RWPE2 (cell line): Measurements from ENCODE around the gene BAG5.

ENCODE experiments used
- ATAC-seq: fragments of 200-7000 bp; cut with Tn5 transposase; 3 replicates; pipeline ENCODE4 v1.9.1; 2021; ENCODE audit warnings: low read depth
- DNase-seq: peaks from one replicate; pipeline ENCODE4 v3.0.0-alpha.2; 2020; ENCODE audit warnings: low spot score
- H3K27ac ChIP-seq: fragments of 450-650 bp; 2 replicates; pipeline ENCODE4 v1.5.1; 2017; ENCODE audit warnings: mild to moderate bottlenecking; ENCODE audit not compliant: poor library complexity, severe bottlenecking
- H3K27me3 ChIP-seq: fragments of 250-450 bp; sonication (Bioruptor Pico); 2 replicates; pipeline ENCODE4 v1.5.1; 2021; ENCODE audit warnings: mild to moderate bottlenecking, moderate library complexity; ENCODE audit not compliant: insufficient read depth, poor library complexity, severe bottlenecking
- H3K36me3 ChIP-seq: fragments of 250-450 bp; sonication (Bioruptor Pico); 2 replicates; pipeline ENCODE4 v1.5.1; 2020; ENCODE audit warnings: low read depth, mild to moderate bottlenecking, moderate library complexity
- H3K4me1 ChIP-seq: fragments of 250-450 bp; sonication (Bioruptor Pico); 2 replicates; pipeline ENCODE4 v1.5.1; 2021; ENCODE audit warnings: mild to moderate bottlenecking, moderate library complexity; ENCODE audit not compliant: insufficient read depth, poor library complexity, severe bottlenecking
- H3K4me3 ChIP-seq: fragments of 250-450 bp; sonication (Bioruptor Pico); 2 replicates; pipeline ENCODE4 v1.5.1; 2021; ENCODE audit warnings: mild to moderate bottlenecking, moderate library complexity; ENCODE audit not compliant: severe bottlenecking
- H3K9me3 ChIP-seq: fragments of 250-450 bp; sonication (Bioruptor Pico); 2 replicates; pipeline ENCODE4 v1.5.1; 2021; ENCODE audit warnings: mild to moderate bottlenecking, moderate library complexity; ENCODE audit not compliant: severe bottlenecking
- CTCF ChIP-seq: fragments of 450-650 bp; IDR thresholded peaks from one replicate; pipeline ENCODE4 v1.5.1; 2017; ENCODE audit warnings: mild to moderate bottlenecking, moderate library complexity; ENCODE audit not compliant: poor library complexity, severe bottlenecking

Gene BAG5

GRCh38 chr14:103540821-103541708 is 21.4 kb downstream of the BAG5 start:
- Histone ChIP-seq H3K4me3 (no peak overlapping the region), H3K36me3 (no peaks in the 10 kb centered on the region), H3K4me1 (peaks cover 29% of the 10 kb centered on the region), H3K9me3 (no peaks in the 10 kb centered on the region), H3K27me3 (no peaks in the 10 kb centered on the region), H3K27ac (peak overlapping the region; percentile 94)
- DNase-seq (no peak), ATAC-seq (peak; percentile 19)
- no peak for TF ChIP-seq CTCF

GRCh38 chr14:103539056-103539825 is 23.2 kb downstream of the BAG5 start:
- Histone ChIP-seq H3K27ac (peak overlapping the region; percentile 94), H3K9me3 (no peaks in the 10 kb centered on the region), H3K4me1 (peaks cover 29% of the 10 kb centered on the region), H3K27me3 (no peaks in the 10 kb centered on the region), H3K4me3 (no peak overlapping the region), H3K36me3 (no peaks in the 10 kb centered on the region)
- ATAC-seq (no peak), DNase-seq (no peak)
- TF ChIP-seq CTCF = no peak

DNA sequence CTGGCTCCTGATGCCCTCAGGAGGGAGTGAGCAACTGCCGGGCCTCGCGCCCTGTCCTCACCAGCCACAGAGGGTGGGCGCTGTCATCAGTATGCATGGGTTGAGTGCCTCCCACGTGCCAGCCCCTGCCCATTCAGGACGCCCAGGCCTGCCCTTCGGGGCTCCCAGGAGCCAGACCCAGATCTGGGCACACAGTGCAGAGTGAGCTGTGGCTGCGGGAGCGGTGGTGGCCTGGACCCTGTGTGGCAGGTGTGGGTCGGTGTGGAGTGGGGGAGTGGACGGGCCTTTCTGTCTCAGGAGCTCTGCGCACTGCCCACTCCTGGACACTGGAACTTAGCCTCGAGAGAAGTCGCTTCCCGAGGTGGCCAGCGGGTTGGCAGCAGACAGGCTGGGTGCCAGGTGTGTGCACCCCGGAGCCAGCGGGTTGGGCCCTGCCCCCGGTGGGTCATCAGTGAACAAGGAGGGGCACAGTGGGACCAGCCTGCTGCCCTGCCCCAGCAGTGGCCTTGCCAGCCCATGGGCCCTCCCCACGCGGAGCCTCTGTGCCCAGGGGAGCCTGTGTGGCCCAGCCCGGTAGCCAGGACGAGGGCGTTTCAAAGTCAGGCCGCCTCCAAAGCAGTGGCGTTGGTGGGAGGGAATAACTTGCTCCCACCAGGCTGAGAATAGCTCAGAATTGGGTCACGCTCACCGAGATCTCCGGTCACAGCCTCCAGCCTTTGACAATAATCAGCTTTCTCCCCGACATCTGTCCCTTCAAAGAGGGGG is 24.0 kb downstream of the BAG5 start:
- peak overlapping the region; percentile 94 for H3K27ac ChIP-seq
- no peak for ATAC-seq
- peaks cover 29% of the 10 kb centered on the region for H3K4me1 ChIP-seq
- H3K36me3 ChIP-seq = no peaks in the 10 kb centered on the region
- no peaks in the 10 kb centered on the region for H3K9me3 ChIP-seq
- no peak for TF ChIP-seq CTCF
- H3K27me3 ChIP-seq = no peaks in the 10 kb centered on the region
- DNase-seq = no peak
- no peak overlapping the region for H3K4me3 ChIP-seq

- TF ChIP-seq CTCF = no peak
- H3K4me3 ChIP-seq = no peak overlapping the region
- no peaks in the 10 kb centered on the region for H3K36me3 ChIP-seq
- no peaks in the 10 kb centered on the region for H3K9me3 ChIP-seq
- H3K27ac ChIP-seq = no peak overlapping the region
- ATAC-seq (no peak), DNase-seq (no peak)
- peaks cover 29% of the 10 kb centered on the region for H3K4me1 ChIP-seq
- no peaks in the 10 kb centered on the region for H3K27me3 ChIP-seq
Observed at GRCh38 chr14:103537175-103537990, 25.1 kb downstream of the BAG5 start.
